RWPE2 (cell line): ENCODE results near the gene HLF.

Experiments
- ATAC-seq: fragments of 200-7000 bp; cut with Tn5 transposase; 3 replicates; pipeline ENCODE4 v1.9.1; 2021; ENCODE audit warnings: low read depth
- DNase-seq: peaks from one replicate; pipeline ENCODE4 v3.0.0-alpha.2; 2020; ENCODE audit warnings: low spot score
- H3K27ac ChIP-seq: fragments of 450-650 bp; 2 replicates; pipeline ENCODE4 v1.5.1; 2017; ENCODE audit warnings: mild to moderate bottlenecking; ENCODE audit not compliant: poor library complexity, severe bottlenecking
- H3K27me3 ChIP-seq: fragments of 250-450 bp; sonication (Bioruptor Pico); 2 replicates; pipeline ENCODE4 v1.5.1; 2021; ENCODE audit warnings: mild to moderate bottlenecking, moderate library complexity; ENCODE audit not compliant: insufficient read depth, poor library complexity, severe bottlenecking
- H3K36me3 ChIP-seq: fragments of 250-450 bp; sonication (Bioruptor Pico); 2 replicates; pipeline ENCODE4 v1.5.1; 2020; ENCODE audit warnings: low read depth, mild to moderate bottlenecking, moderate library complexity
- H3K4me1 ChIP-seq: fragments of 250-450 bp; sonication (Bioruptor Pico); 2 replicates; pipeline ENCODE4 v1.5.1; 2021; ENCODE audit warnings: mild to moderate bottlenecking, moderate library complexity; ENCODE audit not compliant: insufficient read depth, poor library complexity, severe bottlenecking
- H3K4me3 ChIP-seq: fragments of 250-450 bp; sonication (Bioruptor Pico); 2 replicates; pipeline ENCODE4 v1.5.1; 2021; ENCODE audit warnings: mild to moderate bottlenecking, moderate library complexity; ENCODE audit not compliant: severe bottlenecking
- H3K9me3 ChIP-seq: fragments of 250-450 bp; sonication (Bioruptor Pico); 2 replicates; pipeline ENCODE4 v1.5.1; 2021; ENCODE audit warnings: mild to moderate bottlenecking, moderate library complexity; ENCODE audit not compliant: severe bottlenecking
- CTCF ChIP-seq: fragments of 450-650 bp; IDR thresholded peaks from one replicate; pipeline ENCODE4 v1.5.1; 2017; ENCODE audit warnings: mild to moderate bottlenecking, moderate library complexity; ENCODE audit not compliant: poor library complexity, severe bottlenecking

The HLF gene

GRCh38 chr17:55300479-55301290 is 35.9 kb downstream of the HLF start:
- DNase-seq, result no peak
- no peaks in the 10 kb centered on the region for H3K9me3 ChIP-seq
- H3K27ac ChIP-seq, result no peak overlapping the region
- ATAC-seq, result no peak
- no peaks in the 10 kb centered on the region for H3K27me3 ChIP-seq
- no peaks in the 10 kb centered on the region for H3K4me1 ChIP-seq
- no peaks in the 10 kb centered on the region for H3K36me3 ChIP-seq
- TF ChIP-seq CTCF, result no peak
- H3K4me3 ChIP-seq, result no peak overlapping the region

- DNase-seq, result no peak
- no peak for TF ChIP-seq CTCF
- Histone ChIP-seq H3K27me3 (no peaks in the 10 kb centered on the region), H3K36me3 (no peaks in the 10 kb centered on the region), H3K27ac (no peak overlapping the region), H3K9me3 (no peaks in the 10 kb centered on the region), H3K4me1 (no peaks in the 10 kb centered on the region), H3K4me3 (no peak overlapping the region)
- no peak for ATAC-seq
Measured at GRCh38 chr17:55301521-55302406, 37.0 kb downstream of the HLF start.

- H3K4me1 ChIP-seq, result no peaks in the 10 kb centered on the region
- H3K27ac ChIP-seq, result no peak overlapping the region
- no peaks in the 10 kb centered on the region for H3K27me3 ChIP-seq
- TF ChIP-seq CTCF, result no peak
- H3K36me3 ChIP-seq, result no peaks in the 10 kb centered on the region
- DNase-seq, result no peak
- H3K9me3 ChIP-seq, result no peaks in the 10 kb centered on the region
- ATAC-seq, result no peak
- no peak overlapping the region for H3K4me3 ChIP-seq
Measured at GRCh38 chr17:55302407-55302787, 37.6 kb downstream of the HLF start.

- ATAC-seq, result no peak
Measured at GRCh38 chr17:55303008-55303493, 38.3 kb downstream of the HLF start.

More at GRCh38 chr17:55303008-55303493, 38.3 kb downstream of the HLF start:
- H3K9me3 ChIP-seq, result no peaks in the 10 kb centered on the region
- H3K27me3 ChIP-seq, result no peaks in the 10 kb centered on the region
- DNase-seq, result no peak
- H3K4me3 ChIP-seq, result no peak overlapping the region
- H3K27ac ChIP-seq, result no peak overlapping the region
- TF ChIP-seq CTCF, result no peak
- H3K4me1 ChIP-seq, result no peaks in the 10 kb centered on the region
- no peaks in the 10 kb centered on the region for H3K36me3 ChIP-seq
